HL-60 (cell line): ENCODE measurements around the gene ALKBH5.

Source experiments
- DNase-seq, 2 experiments: peaks; one replicate each; pipeline ENCODE4 v3.0.0-alpha.2; 2010 to 2020; ENCODE audit warnings: low read depth in 1 of 2, low spot score in 1 of 2
- H3K27ac ChIP-seq: fragments of 250-450 bp; sonication (Bioruptor Pico); replicated peaks from 2 replicates; pipeline ENCODE4 v1.5.1; 2020; ENCODE audit warnings: mild to moderate bottlenecking, moderate library complexity
- H3K27me3 ChIP-seq: fragments of 250-450 bp; sonication (Bioruptor Pico); 2 replicates; pipeline ENCODE4 v1.5.1; 2021; ENCODE audit warnings: mild to moderate bottlenecking, moderate library complexity; ENCODE audit not compliant: insufficient read depth, poor library complexity, severe bottlenecking
- H3K4me3 ChIP-seq: replicated peaks from 2 replicates; pipeline ENCODE4 v1.5.1; 2011; ENCODE audit warnings: mild to moderate bottlenecking, control low read depth, low read length; ENCODE audit not compliant: insufficient read depth
- GABPA ChIP-seq: IDR thresholded peaks from 2 replicates; pipeline ENCODE4 v1.6.1; 2012; ENCODE audit warnings: low read depth
- POLR2AphosphoS5 ChIP-seq: IDR thresholded peaks from 2 replicates; pipeline ENCODE4 v1.6.1; 2012; ENCODE audit warnings: low read depth
- SPI1 ChIP-seq: IDR thresholded peaks from 2 replicates; pipeline ENCODE4 v1.6.1; 2012; ENCODE audit warnings: low read depth, mild to moderate bottlenecking, borderline replicate concordance
- TF ChIP-seq, protein P1 (sequence below): IDR thresholded peaks from 2 replicates; pipeline ENCODE4 v1.6.1; 2012; ENCODE audit warnings: low read depth; ENCODE audit not compliant: insufficient replicate concordance
- TF ChIP-seq, protein P2 (sequence below): IDR thresholded peaks from one replicate; pipeline ENCODE4 v1.5.1; 2011; ENCODE audit warnings: low read length, control low read depth, inconsistent platforms; ENCODE audit not compliant: insufficient read depth

The ALKBH5 gene

GRCh38 chr17:18172531-18173278 lies 10.9 kb upstream of the ALKBH5 start:
- no peak for DNase-seq
- no peak for TF ChIP-seq GABPA
- TF ChIP-seq, protein P1, sequence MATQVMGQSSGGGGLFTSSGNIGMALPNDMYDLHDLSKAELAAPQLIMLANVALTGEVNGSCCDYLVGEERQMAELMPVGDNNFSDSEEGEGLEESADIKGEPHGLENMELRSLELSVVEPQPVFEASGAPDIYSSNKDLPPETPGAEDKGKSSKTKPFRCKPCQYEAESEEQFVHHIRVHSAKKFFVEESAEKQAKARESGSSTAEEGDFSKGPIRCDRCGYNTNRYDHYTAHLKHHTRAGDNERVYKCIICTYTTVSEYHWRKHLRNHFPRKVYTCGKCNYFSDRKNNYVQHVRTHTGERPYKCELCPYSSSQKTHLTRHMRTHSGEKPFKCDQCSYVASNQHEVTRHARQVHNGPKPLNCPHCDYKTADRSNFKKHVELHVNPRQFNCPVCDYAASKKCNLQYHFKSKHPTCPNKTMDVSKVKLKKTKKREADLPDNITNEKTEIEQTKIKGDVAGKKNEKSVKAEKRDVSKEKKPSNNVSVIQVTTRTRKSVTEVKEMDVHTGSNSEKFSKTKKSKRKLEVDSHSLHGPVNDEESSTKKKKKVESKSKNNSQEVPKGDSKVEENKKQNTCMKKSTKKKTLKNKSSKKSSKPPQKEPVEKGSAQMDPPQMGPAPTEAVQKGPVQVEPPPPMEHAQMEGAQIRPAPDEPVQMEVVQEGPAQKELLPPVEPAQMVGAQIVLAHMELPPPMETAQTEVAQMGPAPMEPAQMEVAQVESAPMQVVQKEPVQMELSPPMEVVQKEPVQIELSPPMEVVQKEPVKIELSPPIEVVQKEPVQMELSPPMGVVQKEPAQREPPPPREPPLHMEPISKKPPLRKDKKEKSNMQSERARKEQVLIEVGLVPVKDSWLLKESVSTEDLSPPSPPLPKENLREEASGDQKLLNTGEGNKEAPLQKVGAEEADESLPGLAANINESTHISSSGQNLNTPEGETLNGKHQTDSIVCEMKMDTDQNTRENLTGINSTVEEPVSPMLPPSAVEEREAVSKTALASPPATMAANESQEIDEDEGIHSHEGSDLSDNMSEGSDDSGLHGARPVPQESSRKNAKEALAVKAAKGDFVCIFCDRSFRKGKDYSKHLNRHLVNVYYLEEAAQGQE: no peak
- TF ChIP-seq, protein P2, sequence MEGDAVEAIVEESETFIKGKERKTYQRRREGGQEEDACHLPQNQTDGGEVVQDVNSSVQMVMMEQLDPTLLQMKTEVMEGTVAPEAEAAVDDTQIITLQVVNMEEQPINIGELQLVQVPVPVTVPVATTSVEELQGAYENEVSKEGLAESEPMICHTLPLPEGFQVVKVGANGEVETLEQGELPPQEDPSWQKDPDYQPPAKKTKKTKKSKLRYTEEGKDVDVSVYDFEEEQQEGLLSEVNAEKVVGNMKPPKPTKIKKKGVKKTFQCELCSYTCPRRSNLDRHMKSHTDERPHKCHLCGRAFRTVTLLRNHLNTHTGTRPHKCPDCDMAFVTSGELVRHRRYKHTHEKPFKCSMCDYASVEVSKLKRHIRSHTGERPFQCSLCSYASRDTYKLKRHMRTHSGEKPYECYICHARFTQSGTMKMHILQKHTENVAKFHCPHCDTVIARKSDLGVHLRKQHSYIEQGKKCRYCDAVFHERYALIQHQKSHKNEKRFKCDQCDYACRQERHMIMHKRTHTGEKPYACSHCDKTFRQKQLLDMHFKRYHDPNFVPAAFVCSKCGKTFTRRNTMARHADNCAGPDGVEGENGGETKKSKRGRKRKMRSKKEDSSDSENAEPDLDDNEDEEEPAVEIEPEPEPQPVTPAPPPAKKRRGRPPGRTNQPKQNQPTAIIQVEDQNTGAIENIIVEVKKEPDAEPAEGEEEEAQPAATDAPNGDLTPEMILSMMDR: no peak
- no peak for TF ChIP-seq SPI1
- TF ChIP-seq POLR2AphosphoS5: no peak
- no peaks in the 10 kb centered on the region for H3K27me3 ChIP-seq

GRCh38 chr17:18173740-18174139 lies 9.9 kb upstream of the ALKBH5 start:
- no peak for DNase-seq
- TF ChIP-seq, protein P1: no peak
- no peak for TF ChIP-seq POLR2AphosphoS5
- H3K4me3 ChIP-seq: no peak overlapping the region
- no peaks in the 10 kb centered on the region for H3K27me3 ChIP-seq
- H3K27ac ChIP-seq: no peak overlapping the region

More at GRCh38 chr17:18172531-18173278, 10.9 kb upstream of the ALKBH5 start:
- H3K27ac ChIP-seq: no peak overlapping the region
- H3K4me3 ChIP-seq: no peak overlapping the region

DNA sequence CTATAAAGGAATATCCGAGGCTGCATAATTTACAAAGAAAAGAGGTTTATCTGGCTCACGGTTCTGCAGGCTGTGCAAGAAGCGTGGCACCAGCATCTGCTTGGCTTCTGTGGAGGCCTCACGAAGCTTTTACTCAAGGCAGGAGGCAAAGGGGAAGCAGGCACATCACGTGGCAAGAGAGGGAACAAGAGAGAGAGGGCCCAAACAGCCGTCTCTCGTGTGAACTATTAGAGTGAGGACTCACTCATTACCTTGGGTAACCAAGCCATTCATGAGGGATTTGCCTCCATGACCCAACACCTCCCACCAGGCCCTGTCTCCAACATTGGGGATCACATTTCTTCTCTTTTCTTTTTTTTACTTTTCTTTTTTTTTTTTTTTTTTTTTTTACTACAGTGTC lies 7.5 kb upstream of the ALKBH5 start:
- no peak overlapping the region for H3K27ac ChIP-seq
- no peaks in the 10 kb centered on the region for H3K27me3 ChIP-seq
- TF ChIP-seq SPI1: no peak
- TF ChIP-seq POLR2AphosphoS5: no peak
- TF ChIP-seq, protein P2: no peak
- TF ChIP-seq, protein P1: no peak
- TF ChIP-seq GABPA: no peak
- H3K4me3 ChIP-seq: no peak overlapping the region
- peak; percentile 40 to 74 for DNase-seq
